Bone marrow (tissue), 2 donors: ENCODE results near the gene DISP3.

Source experiments
- DNase-seq, 2 donors: peaks; one replicate each; lab custom pipeline; 2025; lab: John Stamatoyannopoulos, UW

DISP3 gene

GRCh38 chr1:11529330-11529729, 50.4 kb downstream of the DISP3 start:
- no peak for DNase-seq

DNA sequence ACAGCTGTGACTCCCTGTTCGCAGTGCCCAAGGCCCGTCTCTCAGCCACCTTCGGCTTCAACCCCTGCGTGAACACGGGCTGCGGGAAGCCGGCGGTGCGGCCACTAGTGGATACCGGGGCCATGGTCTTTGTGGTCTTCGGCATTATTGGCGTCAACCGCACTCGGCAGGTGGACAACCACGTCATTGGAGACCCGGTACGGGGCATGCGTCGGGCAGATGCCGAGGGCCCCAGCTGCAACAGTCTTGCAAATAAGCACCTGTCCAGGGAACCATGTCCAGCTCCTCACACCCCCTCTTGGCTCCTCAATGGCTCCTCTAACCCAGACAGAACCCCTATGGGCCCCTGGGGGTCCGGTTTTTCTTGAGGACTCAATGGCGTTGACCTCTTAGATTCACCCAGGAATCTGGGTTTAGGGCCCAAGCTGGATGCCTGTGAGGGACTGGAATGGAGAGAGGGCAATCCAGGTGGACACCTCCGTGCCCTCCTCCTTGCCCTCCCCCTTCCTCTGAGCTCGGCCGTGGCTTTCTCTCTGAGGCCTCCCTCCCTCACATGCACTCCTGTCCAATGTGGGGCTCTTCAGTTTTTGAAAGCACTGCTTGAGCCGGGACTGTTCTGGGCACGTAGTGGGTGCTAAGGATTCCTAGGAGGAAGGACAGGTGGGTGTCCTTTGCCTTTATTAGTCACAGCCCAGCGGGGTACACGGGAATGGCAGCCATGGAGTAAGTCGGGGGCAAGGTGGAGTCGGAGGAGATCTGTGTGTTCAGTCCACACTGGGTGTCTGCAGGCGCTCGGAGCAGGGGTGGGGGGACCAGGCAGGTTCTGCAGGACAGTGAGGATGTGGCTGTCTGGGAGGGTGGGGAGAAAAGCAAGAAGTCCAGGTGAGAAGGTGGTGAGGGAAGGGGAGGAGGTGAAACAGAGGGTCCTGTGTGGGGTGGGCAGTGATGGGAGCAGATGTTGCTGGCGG, 51.1 kb downstream of the DISP3 start:
- no peak for DNase-seq

- no peak for DNase-seq
Observed at GRCh38 chr1:11530731-11531311, 51.9 kb downstream of the DISP3 start.

DNA sequence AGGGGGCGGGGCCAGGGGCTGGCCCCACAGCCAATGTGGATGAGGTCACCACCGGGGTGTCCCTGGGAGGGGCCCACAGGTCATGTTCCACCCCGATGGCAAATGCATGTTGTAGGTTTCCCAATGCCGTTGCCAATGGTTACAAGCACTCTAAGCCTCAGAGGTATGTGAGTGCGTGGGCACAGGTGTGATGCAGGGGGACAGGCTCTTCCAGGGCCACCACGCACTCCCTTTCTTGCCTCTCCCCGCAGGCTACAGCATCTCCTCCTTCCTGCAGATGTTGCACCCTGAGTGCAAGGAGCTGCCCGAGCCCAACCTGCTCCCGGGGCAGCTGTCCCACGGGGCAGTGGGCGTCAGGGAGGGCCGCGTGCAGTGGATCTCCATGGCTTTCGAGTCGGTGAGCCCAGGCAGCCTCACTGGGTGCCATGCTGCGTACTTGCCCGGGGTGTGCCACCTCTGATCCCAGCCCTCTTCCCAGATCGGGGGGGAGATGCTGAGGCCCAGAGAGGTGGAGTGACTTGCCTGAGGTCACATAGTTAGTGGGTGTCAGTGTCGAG, 52.4 kb downstream of the DISP3 start:
- no peak for DNase-seq

GRCh38 chr1:11531943-11532342, 53.0 kb downstream of the DISP3 start:
- DNase-seq = no peak

DNA sequence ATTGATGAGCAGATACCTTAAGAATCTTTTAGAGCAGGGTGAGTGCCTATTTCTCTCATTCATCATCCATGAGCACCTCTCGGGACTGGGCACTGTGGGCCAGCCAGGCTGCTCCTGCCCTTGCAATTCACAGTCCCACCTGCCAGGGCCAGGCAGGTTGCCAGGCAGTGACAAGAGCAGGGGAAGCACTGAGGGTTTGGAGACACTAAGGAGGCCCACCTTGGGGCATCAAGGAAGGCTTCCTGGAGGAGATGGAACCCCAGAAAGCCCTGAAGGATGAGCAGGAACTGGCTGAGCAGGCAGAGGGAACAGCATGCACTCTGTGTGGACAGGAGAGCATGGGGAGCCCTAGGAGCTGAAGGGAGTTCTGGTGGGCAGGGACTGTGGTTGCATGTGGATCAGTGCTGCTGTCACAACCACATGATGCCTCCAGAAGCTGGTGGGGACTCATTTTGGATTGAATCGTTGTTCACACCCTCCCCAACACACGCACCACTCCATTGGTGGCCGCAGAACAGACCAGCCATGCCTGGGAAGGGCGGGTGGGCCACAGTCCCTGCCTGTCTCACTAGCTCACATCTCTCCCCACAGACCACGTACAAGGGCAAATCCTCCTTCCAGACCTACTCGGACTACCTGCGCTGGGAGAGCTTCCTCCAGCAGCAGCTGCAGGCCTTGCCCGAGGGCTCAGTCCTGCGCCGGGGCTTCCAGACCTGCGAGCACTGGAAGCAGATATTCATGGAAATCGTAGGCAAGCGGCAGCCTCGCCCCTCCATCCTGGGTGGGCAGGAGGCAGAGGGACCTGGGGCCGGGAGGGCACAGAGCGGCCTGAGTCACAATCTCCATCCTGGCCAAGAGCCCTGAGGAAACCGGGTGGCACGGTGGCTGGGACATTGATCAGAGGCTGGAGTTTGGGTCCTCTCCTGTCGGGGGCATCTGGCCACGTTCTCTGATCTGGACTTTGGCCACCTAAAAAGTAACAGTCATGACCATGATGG, 55.1 kb downstream of the DISP3 start:
- DNase-seq = no peak

DNA sequence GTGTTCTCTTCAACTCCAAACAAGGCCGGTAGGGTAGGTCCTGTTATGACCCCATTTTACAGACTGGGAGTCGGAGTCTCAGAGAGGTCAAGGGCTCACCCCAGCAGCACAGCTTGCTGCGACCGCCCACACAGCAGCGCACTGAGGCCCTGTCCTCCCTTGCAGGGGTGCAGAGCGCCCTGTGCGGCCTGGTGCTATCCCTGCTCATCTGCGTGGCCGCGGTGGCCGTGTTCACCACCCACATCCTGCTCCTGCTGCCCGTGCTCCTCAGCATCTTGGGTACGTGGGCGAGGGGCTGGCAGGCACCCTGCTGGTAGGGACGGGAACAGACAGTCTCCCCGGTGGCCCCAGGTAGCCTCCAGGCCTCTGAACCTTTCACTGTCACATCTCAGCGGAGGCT, 55.9 kb downstream of the DISP3 start:
- no peak for DNase-seq

DNA sequence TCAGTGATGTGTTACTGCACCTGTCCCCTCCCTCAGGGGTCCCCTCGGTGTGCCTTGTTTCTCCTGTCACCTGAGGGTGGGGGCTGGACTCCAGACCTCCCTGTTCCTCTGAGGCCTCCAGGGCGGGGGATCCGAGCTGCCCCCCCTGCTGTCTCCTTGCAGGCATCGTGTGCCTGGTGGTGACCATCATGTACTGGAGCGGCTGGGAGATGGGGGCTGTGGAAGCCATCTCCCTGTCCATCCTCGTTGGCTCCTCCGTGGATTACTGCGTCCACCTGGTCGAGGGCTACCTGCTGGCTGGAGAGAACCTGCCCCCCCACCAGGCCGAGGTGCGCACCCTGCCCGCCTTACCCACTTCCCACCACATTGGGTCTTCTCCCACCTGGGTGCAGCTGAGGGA, 56.4 kb downstream of the DISP3 start:
- DNase-seq = no peak

GRCh38 chr1:11535761-11536572, 57.0 kb downstream of the DISP3 start:
- no peak for DNase-seq

DNA sequence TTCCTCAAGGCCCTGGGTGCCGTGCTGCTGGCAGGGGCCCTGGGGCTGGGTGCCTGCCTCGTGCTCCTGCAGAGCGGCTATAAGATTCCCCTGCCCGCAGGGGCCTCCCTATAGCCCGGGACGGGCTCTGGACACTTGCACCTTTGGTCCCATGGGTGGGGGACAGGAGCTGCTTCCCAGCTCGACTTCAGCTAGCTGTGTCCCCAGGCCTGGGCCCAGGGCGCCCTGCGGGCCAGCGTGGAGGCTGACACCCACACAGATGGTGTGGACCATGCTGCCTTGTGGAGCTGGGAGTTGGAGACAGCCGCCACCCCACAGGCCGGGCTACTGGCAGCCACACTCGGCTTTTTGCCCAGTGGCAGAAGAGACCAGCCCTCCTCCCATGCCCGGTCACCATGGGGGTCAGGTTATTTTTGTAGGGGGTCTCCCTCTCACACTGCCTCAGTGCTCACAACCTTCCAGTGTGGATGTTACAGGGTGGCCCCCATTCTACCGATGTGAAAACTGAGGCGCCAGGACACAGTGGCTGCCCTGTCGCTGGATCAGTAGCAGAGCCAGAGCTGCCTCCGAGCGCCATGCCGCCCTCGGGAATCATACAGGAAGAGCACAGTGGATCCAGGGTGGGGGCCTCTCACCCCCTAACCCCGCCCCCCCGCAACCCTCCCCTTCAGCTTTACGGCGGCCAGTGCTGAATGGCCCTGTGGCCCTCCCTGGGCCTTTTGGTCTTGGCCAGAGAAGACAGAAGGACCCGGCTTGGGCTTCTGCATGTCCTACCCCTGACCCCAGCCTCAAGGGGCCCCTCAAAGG, 57.8 kb downstream of the DISP3 start:
- DNase-seq = no peak

DNA sequence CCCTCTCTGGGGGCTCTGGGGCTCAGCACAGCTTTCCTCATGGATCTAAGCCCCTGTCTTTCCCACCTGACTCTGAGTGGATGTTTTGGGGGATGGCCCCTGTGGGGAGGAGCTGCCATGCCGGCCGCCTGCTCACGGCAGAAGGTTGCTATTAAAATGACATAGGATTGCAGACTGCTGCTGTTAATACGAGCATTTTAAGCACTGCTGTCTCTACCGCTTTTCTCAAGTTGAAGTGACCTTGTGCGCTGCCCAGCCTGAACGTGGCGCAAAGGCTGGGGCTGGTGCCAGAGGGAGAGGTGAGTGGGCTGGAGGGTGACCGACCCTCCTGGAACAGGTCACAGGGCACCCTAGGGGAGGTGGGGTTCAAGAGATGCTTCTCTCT, 58.4 kb downstream of the DISP3 start:
- no peak for DNase-seq

- no peak for DNase-seq
Observed at GRCh38 chr1:11537854-11538591, 59.1 kb downstream of the DISP3 start.

DNA sequence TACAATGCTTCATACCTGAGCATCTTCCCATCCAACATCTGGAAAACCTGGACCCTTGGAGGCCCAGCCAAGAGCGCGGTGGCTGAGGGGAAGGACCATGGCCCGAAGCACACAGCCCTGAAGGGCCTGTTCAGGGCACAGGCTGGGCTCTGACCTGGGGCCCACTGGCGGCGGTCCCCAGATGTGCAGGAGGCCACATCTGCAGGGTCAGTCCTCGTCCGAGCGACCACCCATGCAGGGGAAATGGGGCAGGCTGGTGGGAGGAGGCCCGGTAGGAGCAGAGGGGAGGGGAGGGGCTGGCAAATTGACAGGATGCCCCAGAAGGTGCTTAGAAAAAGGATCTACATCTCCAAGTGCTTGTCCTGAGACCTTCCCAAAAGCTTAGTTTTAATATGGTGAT, 59.9 kb downstream of the DISP3 start:
- no peak for DNase-seq

GRCh38 chr1:11539850-11540772, 61.2 kb downstream of the DISP3 start:
- DNase-seq = no peak

GRCh38 chr1:11540773-11541160, 61.8 kb downstream of the DISP3 start:
- no peak for DNase-seq

DNA sequence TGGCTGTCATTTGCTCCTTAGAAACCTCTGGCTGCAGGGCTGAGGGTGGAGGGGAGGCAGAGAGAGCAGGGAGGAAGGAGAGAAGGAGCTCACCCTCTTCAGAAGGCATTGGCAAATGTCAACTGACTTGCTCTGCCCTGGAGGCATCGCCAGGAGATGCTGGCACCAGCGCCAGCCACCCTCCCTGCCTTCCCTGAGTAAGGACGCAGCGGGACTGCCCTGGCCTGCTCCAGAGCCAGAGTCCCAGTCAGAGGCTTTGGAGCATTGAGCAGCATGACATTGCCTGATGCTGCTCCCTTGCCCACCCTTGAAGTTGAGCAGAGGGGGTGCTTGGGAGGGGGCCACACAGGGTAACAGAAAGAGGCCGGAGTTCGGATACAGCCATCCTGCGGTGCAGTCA, 62.3 kb downstream of the DISP3 start:
- no peak for DNase-seq

GRCh38 chr1:11541956-11542355, 63.0 kb downstream of the DISP3 start:
- no peak for DNase-seq

GRCh38 chr1:11543392-11543791, 64.4 kb downstream of the DISP3 start:
- DNase-seq = no peak
